HG02981 (cell line): ENCODE data around the gene HADHB.
"Not testable (repeated sequence)": the region's sequence is repeated elsewhere in the genome, so short reads cannot be mapped to it uniquely, and the experiment has no call there.

Source experiments
- ATAC-seq: cut with Tn5 transposase; IDR thresholded peaks from one replicate; pipeline ENCODE4 v1.9.1; 2021; ENCODE audit warnings: mild to moderate bottlenecking, moderate library complexity; ENCODE audit not compliant: unreplicated experiment

Gene HADHB

GRCh38 chr2:26326514-26326913, 81.8 kb downstream of the HADHB start:
- no peak for ATAC-seq

DNA sequence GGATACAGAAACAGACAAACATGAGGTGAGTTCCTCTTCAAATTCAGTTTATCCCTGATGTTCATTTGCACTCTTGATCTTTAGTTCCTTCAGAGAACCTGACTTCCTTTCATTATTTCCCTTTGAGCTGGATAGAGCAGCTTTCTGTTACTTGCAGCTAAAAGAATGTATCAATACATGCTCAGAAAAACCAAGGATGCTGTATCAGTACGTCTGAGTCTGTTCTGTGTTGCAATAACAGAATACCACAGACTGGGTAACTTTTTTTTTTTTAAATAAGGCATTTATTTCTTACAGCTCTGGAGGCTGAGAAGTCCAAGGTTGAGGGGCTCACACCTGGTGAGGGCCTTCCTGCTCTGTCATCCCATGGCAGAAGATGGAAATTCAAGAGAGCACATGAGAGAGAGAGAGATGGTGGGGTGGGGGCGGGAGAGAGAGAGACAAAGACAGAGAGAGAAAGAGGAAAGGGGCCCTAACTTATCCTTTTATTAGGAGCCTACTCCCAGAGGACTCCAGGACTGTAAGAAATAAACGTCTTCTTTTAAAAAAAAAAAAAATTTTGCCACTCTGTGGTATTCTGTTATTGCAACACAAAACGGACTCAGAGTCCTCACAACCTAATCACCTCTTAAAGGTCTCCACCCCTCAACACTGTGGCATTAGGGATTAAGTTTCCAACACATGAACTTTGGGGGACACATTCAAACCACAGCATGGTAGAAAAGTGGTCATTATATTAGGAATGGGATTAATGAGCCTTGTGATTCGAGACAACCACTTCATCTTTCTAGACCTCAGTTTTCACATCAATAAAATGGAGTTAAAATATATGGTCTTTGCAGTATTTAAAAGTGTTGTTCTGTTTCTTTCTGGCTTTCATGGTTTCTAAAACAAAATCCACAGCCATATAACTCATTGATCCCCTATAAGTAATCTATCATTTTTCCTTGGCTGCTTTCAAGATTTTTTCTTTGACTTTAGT, 82.8 kb downstream of the HADHB start:
- no peak for ATAC-seq

GRCh38 chr2:26329083-26329482, 84.3 kb downstream of the HADHB start:
- ATAC-seq, result not testable (repeated sequence)

DNA sequence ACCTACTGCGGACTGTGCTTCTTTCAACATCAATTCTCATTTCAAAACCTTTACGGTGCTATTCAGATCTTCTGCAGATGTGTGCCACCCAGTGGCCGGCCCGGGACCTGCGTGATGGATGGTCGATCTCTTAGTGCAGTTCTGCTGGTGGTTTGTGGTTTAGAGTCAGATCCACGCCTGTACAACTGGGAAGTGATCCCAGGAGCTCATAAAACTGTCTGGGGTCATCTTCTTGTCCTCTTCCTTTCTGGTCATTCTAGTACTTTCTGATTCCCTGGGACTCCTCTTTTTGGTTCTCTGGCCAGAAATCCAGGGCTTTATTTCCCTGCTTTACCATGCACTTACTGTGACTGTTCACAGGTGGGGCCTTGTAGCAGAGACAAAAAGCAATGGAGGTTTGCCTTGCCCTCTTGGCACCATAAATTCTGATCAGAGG, 85.4 kb downstream of the HADHB start:
- no peak for ATAC-seq

- no peak for ATAC-seq
These were observed 85.9 kb downstream of the HADHB start for GRCh38 chr2:26330604-26331003.

GRCh38 chr2:26331321-26331720, 86.6 kb downstream of the HADHB start:
- not testable (repeated sequence) for ATAC-seq

GRCh38 chr2:26333293-26333692, 88.6 kb downstream of the HADHB start:
- ATAC-seq, result no peak

DNA sequence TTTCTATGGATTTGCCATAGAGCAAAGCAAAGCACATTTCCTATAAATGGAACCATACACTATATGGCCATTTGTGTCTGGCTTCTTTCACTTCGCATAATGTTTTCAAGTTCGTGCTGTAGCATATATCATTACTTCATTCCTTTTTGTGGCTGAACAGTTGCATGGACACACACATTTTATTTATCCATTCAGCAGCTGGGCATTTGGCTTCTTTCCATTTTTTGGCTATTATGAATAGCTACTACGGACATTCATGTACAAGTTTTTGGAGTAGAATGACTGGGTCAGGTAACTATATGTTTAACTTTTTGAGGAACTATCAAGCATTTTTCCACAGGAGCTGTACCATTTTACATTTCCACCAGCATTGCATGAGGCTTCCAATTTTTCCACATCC, 90.5 kb downstream of the HADHB start:
- ATAC-seq, result no peak

DNA sequence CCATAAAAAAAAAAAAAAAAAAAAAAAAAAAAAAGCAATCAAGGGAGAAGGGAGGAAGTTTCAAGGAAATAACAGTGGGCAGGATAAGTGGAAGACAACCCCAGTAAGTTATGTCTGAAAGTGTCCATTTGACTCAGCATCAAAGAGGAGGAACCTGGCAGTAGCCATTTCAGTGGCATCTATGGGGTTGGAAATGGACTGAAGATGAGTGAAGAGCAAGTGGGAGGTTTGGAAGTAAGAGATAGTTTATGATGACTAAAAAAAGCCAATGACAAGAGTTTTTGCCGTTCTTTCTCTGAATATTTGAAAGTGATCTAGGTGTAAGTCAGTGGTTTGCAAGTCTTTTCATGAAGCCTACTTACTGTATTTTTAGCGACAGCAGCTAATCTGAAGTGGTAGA, 92.0 kb downstream of the HADHB start:
- no peak for ATAC-seq

DNA sequence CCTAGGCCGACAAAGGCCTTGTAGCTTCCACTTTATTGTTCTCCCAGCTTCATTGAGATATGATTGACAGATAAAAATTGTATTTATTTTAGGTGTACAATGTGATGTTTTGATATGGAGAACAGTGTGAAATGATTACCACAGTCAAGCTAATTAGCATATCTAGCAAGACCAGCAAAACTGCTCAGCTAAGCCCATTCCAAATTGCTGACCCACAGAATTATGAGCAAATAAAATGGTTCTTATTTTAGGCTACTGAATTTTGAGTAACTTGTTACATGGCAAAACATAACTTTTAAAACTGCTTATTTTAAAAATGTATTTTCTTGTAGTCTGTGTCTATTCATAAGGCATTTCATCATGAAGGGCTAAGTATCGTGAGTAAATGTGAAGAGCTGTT, 92.6 kb downstream of the HADHB start:
- ATAC-seq, result no peak
